HepG2 (cell line): ENCODE results near the gene TSNAXIP1. TPM values are rescaled to one million over a fixed set of nuclear protein-coding genes. Genes with fewer than 3 reads are reported as not detected.

ENCODE experiments used
- ARHGAP35 ChIP-seq: sonication (generic); formaldehyde crosslinking; IDR thresholded peaks from 2 replicates; pipeline ENCODE4 v1.9.0; 2022; ENCODE audit warnings: mild to moderate bottlenecking, inconsistent platforms, moderate library complexity, missing genetic modification reagents, borderline replicate concordance
- BORCS8-MEF2B ChIP-seq: sonication (generic); formaldehyde crosslinking; IDR thresholded peaks from 2 replicates; pipeline ENCODE4 v1.8.0; 2022; ENCODE audit warnings: mild to moderate bottlenecking, missing genetic modification reagents
- GPN1 ChIP-seq: sonication (generic); formaldehyde crosslinking; IDR thresholded peaks from 2 replicates; pipeline ENCODE4 v1.5.1; 2020; ENCODE audit warnings: missing genetic modification reagents, borderline replicate concordance
- MAFK ChIP-seq, 2 experiments: IDR thresholded peaks in 1 of 2; conservative IDR thresholded peaks in 1 of 2; 2 replicates each; pipeline ENCODE4 v1.6.1; 2011; ENCODE audit warnings: improper control_type of control experiment in 2 of 2, low read length in 2 of 2
- MYNN ChIP-seq: sonication (generic); formaldehyde crosslinking; IDR thresholded peaks from 2 replicates; pipeline ENCODE4 v1.4.0; 2020; ENCODE audit warnings: mild to moderate bottlenecking, low read depth, missing genetic modification reagents
- RARA ChIP-seq: IDR thresholded peaks from 2 replicates; pipeline ENCODE4 v1.6.1; 2016; ENCODE audit warnings: missing genetic modification reagents, missing compliant biosample characterization
- RNF2 ChIP-seq: fragments of 450-650 bp; conservative IDR thresholded peaks from 2 replicates; pipeline ENCODE4 v1.6.1; 2016; ENCODE audit warnings: low read depth
- TARDBP ChIP-seq: sonication (generic); formaldehyde crosslinking; IDR thresholded peaks from 2 replicates; pipeline ENCODE4 v1.8.0; 2022; ENCODE audit warnings: mild to moderate bottlenecking, missing genetic modification reagents
- ZFP41 ChIP-seq: sonication (generic); formaldehyde crosslinking; IDR thresholded peaks from 2 replicates; pipeline ENCODE4 v1.4.0; 2020; ENCODE audit warnings: mild to moderate bottlenecking, missing genetic modification reagents, borderline replicate concordance
- ZNF207 ChIP-seq: fragments of 450-650 bp; IDR thresholded peaks from 2 replicates; pipeline ENCODE4 v1.6.1; 2016; ENCODE audit warnings: antibody characterized with exemption, borderline replicate concordance
- ZNF235 ChIP-seq: sonication (generic); formaldehyde crosslinking; IDR thresholded peaks from 2 replicates; pipeline ENCODE4 v1.8.1; 2023; ENCODE audit warnings: mild to moderate bottlenecking, missing genetic modification reagents, borderline replicate concordance
- ZNF274 ChIP-seq: sonication (generic); formaldehyde crosslinking; IDR thresholded peaks from 2 replicates; pipeline ENCODE4 v1.5.1; 2020; ENCODE audit warnings: mild to moderate bottlenecking, missing genetic modification reagents
- ZNF792 ChIP-seq: IDR thresholded peaks from 2 replicates; pipeline ENCODE4 v1.6.1; 2016
- polyA plus RNA-seq, 8 experiments: library from polyadenylated mRNA; depleted of rRNA in 3 of 8; stranded (reverse) in 7 of 8; unstranded in 1 of 8; fragments of >200 nt; fragmentation: Illumina TruSeq in 4 of 8; extraction: Trizol in 4 of 8; gene quantifications; 2 replicates each; pipeline versions ENCODE4 v1.2.1 to v1.2.3, GENCODE V29; 2011 to 2016; ENCODE audit warnings: low read depth in 4 of 8, missing spikeins in 1 of 8, mixed read lengths in 1 of 8; ENCODE audit not compliant: insufficient read depth in 1 of 8
- total RNA-seq, 5 experiments: library from RNA; depleted of rRNA; stranded (reverse); fragments of >200 nt; fragmentation: Illumina TruSeq; extraction: Trizol; gene quantifications; 2 replicates each; pipeline ENCODE4 v1.2.3, GENCODE V29; 2016; ENCODE audit warnings: low read depth in 1 of 5
- TF ChIP-seq, protein P1 (sequence below): sonication (generic); formaldehyde crosslinking; conservative IDR thresholded peaks from 2 replicates; pipeline ENCODE4 v1.5.0; 2020; ENCODE audit warnings: missing genetic modification reagents
- TF ChIP-seq, protein P2 (sequence below): sonication (generic); formaldehyde crosslinking; IDR thresholded peaks from 2 replicates; pipeline ENCODE4 v1.4.0; 2020; ENCODE audit warnings: mild to moderate bottlenecking, missing genetic modification reagents
- TF ChIP-seq, protein P3 (sequence below): sonication (generic); formaldehyde crosslinking; IDR thresholded peaks from 2 replicates; pipeline ENCODE4 v1.4.0; 2020; ENCODE audit warnings: missing genetic modification reagents, borderline replicate concordance
- TF ChIP-seq, protein P4 (sequence below): IDR thresholded peaks from 2 replicates; pipeline ENCODE4 v1.6.1; 2018; ENCODE audit warnings: missing genetic modification reagents
- TF ChIP-seq, protein P5 (sequence below): sonication (generic); formaldehyde crosslinking; conservative IDR thresholded peaks from 2 replicates; pipeline ENCODE4 v1.4.0; 2020; ENCODE audit warnings: missing genetic modification reagents
- TF ChIP-seq, protein P6 (sequence below): sonication (generic); formaldehyde crosslinking; IDR thresholded peaks from 2 replicates; pipeline ENCODE4 v1.5.0; 2020; ENCODE audit warnings: mild to moderate bottlenecking, low read depth, missing genetic modification reagents, borderline replicate concordance

Gene TSNAXIP1
- total and polyA plus RNA-seq, 2 of the 13 experiments (the other 11 are each of a cell fraction or from before 2014, with no cell fraction given): 0.37 to 0.86 TPM

DNA sequence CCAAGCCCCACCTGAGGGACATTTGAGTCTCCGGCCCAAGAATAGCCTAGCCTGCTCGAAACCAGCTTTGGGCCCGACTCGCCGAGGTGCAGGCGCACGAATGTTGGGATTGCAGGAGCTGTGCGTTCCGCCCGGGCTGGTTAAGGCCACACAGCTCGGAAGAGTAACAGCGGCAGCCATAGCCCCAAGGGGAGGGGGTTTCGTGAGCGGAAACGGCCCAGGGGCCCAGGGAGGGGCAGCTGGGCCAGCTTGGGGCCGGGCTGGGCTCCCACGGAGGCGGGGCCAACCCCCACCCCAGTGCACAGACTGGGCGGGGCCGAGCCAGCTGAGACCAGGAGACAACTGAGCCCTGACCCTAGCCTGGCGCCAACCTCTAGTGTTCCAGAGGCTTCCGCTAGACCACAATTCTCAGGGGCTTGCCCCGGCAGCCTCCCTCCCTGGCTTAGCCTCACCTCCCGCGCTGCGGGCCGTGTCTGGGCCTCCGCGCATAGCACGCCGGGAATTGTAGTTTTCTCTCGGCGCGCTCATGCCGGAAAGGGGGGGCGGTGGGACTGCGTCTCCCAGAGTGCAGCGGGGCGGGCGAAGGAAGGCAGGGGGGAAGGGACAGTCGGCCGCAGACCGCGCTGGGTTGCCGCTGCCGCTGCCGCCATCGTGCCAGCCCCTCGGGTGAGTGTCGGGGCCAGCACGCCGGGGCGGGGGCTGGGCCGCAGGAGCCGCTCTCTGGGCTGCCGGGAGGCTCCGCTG lies 39.8 kb downstream of the TSNAXIP1 start, which contains the start of gene NUTF2 (continued):
- TF ChIP-seq, protein P1, sequence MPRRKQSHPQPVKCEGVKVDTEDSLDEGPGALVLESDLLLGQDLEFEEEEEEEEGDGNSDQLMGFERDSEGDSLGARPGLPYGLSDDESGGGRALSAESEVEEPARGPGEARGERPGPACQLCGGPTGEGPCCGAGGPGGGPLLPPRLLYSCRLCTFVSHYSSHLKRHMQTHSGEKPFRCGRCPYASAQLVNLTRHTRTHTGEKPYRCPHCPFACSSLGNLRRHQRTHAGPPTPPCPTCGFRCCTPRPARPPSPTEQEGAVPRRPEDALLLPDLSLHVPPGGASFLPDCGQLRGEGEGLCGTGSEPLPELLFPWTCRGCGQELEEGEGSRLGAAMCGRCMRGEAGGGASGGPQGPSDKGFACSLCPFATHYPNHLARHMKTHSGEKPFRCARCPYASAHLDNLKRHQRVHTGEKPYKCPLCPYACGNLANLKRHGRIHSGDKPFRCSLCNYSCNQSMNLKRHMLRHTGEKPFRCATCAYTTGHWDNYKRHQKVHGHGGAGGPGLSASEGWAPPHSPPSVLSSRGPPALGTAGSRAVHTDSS (CRISPR knock-in tag): peak; percentile 83; the same call in 1 of the 2 replicates
- TF ChIP-seq, protein P2, sequence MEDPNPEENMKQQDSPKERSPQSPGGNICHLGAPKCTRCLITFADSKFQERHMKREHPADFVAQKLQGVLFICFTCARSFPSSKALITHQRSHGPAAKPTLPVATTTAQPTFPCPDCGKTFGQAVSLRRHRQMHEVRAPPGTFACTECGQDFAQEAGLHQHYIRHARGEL: peak; percentile 49; the same call in 1 of the 2 replicates
- TF ChIP-seq MAFK (conservative IDR thresholded peaks at IDR 0.05 in 1 of 2, IDR thresholded peaks at IDR 0.05 in 1 of 2; ENCODE audit: low read length in 2 of 2) (no peak), ZNF207 (no peak), MYNN (CRISPR knock-in tag) (no peak; the same call in 1 of the 2 replicates), ZFP41 (CRISPR knock-in tag) (0 out of 2 replicates have a peak, but pooled peaks have one; percentile 17), GPN1 (CRISPR knock-in tag) (no peak), ZNF274 (CRISPR knock-in tag) (peak; percentile 70; the same call in 1 of the 2 replicates), RNF2 (no peak), BORCS8-MEF2B (peak; percentile 77; the same call in 1 of the 2 replicates), ARHGAP35 (CRISPR knock-in tag) (0 out of 2 replicates have a peak, but pooled peaks have one; percentile 92), ZNF235 (no peak), TARDBP (CRISPR knock-in tag) (peak; percentile 97), ZNF792 (peak; percentile 89; the same call in 1 of the 2 replicates), RARA (peak; percentile 81)
- TF ChIP-seq, protein P3, sequence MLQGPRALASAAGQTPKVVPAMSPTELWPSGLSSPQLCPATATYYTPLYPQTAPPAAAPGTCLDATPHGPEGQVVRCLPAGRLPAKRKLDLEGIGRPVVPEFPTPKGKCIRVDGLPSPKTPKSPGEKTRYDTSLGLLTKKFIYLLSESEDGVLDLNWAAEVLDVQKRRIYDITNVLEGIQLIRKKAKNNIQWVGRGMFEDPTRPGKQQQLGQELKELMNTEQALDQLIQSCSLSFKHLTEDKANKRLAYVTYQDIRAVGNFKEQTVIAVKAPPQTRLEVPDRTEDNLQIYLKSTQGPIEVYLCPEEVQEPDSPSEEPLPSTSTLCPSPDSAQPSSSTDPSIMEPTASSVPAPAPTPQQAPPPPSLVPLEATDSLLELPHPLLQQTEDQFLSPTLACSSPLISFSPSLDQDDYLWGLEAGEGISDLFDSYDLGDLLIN (CRISPR knock-in tag): peak; percentile 90; the same call in 1 of the 2 replicates
- TF ChIP-seq, protein P4, sequence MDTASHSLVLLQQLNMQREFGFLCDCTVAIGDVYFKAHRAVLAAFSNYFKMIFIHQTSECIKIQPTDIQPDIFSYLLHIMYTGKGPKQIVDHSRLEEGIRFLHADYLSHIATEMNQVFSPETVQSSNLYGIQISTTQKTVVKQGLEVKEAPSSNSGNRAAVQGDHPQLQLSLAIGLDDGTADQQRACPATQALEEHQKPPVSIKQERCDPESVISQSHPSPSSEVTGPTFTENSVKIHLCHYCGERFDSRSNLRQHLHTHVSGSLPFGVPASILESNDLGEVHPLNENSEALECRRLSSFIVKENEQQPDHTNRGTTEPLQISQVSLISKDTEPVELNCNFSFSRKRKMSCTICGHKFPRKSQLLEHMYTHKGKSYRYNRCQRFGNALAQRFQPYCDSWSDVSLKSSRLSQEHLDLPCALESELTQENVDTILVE (CRISPR knock-in tag): peak; percentile 94
- TF ChIP-seq, protein P5, sequence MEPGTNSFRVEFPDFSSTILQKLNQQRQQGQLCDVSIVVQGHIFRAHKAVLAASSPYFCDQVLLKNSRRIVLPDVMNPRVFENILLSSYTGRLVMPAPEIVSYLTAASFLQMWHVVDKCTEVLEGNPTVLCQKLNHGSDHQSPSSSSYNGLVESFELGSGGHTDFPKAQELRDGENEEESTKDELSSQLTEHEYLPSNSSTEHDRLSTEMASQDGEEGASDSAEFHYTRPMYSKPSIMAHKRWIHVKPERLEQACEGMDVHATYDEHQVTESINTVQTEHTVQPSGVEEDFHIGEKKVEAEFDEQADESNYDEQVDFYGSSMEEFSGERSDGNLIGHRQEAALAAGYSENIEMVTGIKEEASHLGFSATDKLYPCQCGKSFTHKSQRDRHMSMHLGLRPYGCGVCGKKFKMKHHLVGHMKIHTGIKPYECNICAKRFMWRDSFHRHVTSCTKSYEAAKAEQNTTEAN (CRISPR knock-in tag): no peak
- TF ChIP-seq, protein P6, sequence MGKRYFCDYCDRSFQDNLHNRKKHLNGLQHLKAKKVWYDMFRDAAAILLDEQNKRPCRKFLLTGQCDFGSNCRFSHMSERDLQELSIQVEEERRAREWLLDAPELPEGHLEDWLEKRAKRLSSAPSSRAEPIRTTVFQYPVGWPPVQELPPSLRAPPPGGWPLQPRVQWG (CRISPR knock-in tag): no peak
